COLO668 (cell line): Measurements from ENCODE around the gene UNC45A.

Source experiments
- DNase-seq: peaks from one replicate; lab custom pipeline; 2025; ENCODE audit not compliant: unreplicated experiment; lab: John Stamatoyannopoulos, UW

The UNC45A gene

GRCh38 chr15:90994417-90995311, 59.6 kb downstream of the UNC45A start, which contains the start of gene PRC1:
Gene PRC1 (minus strand): TSS chr15:90994535. CDS start chr15:90994417, 118 bp downstream.
- DNase-seq, result peak; percentile 98

DNA sequence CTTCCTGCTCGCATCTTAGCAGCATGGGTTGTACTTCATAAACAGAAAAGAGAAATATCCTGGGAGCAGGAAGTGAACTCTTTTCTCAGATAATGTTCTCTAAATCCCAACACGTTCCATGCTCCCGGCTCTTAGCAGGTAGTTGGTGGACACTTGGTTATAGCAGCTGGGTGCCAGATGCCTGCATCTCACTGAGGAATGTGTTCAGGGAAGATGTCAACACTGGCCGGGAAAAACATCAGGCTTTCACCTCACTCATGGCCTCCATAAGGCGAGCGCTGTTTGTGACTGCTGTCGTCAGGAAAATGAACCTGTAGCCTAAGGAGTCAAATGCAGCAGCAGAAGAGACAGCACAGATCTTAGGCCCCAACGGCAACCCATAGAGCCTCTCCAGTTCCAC, 63.7 kb downstream of the UNC45A start:
- no peak for DNase-seq

- DNase-seq, result no peak
Measured at GRCh38 chr15:91001209-91001608, 66.1 kb downstream of the UNC45A start.
